GM18858 (cell line): ENCODE results near the gene PDCD7.
"Not testable (repeated sequence)": the region's sequence is repeated elsewhere in the genome, so short reads cannot be mapped to it uniquely, and the experiment has no call there.

ENCODE experiments used
- ATAC-seq: cut with Tn5 transposase; IDR thresholded peaks from one replicate; pipeline ENCODE4 v1.9.1; 2021; ENCODE audit not compliant: unreplicated experiment

Gene PDCD7

DNA sequence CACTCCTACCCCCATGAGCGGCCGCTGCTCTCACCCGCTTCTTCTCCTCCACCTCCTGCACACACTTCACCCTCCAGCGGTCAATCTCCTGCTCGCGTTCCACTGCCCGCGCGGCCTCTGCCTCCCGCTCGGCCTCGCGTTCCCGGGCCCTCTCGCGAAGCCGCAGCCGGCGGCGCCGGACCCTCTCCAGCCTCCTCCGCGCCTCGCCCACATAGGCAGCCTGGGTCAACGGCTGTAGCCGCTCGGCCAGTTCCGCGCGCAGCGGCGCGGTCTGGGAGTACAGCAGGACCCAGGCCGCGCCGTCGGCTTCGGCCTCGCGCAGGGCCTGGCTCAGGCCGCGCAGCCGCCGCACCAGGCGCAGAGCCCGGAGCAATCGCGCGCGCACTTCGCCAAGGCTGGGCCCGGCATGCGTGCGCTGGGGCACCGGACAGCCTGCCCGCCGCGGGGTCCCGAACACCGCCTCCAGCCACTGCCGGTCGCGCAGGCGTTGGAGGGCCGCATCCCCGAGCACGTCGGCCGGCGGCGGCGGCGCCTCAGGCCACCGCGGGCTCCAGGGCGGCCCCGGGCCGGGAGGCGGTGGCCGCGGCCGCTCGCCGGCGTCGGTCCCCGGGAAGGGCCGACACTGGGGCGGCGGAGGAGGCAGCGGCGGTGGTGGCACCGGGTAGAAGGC, 595 bp downstream of the PDCD7 start:
- peak; percentile 32 for ATAC-seq

DNA sequence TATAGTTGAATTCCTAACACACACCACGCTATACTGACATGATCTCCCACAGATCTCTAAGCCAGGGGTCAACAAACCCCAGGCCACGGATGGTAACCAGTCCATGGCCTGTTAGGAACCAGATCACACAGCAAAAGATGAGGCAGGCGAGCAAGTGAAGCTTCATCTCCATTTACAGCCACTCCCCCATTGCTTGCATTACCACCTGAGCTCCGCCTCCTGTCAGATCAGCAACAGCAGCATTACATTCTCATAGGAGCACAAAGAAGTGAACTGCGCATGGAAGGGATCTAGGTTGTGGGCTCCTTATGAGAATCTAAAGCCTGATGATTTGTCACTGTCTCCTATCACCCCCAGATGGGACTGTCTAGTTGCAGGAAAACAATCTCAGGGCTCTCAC, 2.7 kb downstream of the PDCD7 start:
- ATAC-seq: no peak

DNA sequence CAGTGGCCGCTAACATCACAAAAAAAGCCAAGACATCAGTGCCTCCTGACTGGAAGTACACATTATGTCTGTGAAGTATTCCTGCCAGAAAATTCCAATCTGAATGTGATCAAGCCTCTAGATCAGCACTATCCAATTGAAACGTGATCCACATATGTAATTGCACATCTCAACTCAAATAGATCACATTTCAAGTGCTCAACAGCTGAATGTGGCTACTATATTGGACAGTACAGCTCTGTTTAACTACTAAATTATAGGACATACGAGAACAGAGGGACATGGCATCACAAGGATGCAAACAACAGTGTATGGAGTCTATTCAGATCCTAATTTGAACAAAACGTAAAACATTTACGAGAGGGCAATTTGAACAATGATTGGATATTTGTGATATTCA, 18.1 kb downstream of the PDCD7 start:
- no peak for ATAC-seq

DNA sequence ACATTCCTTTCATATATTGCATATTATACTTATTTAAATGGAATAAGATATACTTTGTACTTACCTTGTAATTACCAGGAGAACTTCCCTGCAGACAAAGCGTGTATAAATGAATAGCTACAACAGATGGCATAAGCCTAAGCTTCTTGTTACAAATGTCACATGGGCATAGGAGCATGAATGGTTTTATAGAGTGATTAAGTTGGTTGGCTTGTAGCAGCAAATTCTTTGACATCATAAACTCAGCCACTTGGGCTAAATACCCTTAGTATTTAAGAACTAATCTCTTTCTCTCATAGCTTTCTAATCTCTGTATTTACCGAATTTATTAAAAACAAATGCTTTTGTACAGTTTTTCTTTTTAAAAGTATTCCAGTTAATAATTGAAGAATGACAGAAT, 18.5 kb downstream of the PDCD7 start, which contains the start of gene UBAP1L:
Gene UBAP1L (minus strand): TSS at position 115 of the 400 bp plus-strand sequence. CDS start 8,985 bp downstream, outside the sequence.
- ATAC-seq: no peak

DNA sequence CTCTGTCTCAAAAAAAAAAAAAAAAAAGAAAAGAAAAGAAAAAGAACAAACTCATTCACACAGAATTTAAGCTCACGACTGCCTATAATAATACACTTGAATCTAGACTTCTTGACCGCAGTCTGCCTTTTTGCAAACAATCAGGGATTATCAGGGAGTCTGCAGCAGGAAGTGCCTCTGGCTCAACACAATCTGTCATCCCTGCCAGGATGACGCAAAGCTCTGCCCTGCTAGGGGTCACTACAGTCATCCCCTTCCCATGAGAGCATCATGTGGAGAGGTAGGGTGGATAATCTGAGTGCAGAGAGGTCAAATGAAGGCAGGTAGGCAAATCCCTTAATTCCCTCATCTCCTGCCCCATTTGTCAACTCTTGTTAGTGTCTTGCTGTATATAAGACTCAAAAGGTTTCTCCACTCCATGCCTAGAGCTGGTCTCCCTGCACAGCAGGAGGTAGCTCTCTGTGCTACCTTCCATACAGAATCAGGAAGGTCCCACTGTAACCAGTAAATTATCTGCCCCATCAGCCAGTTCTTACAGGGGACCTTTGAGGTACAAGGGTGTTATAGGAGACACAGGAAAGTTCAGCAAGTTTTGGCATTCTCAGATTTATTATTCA, 22.8 kb downstream of the PDCD7 start:
- ATAC-seq: no peak

DNA sequence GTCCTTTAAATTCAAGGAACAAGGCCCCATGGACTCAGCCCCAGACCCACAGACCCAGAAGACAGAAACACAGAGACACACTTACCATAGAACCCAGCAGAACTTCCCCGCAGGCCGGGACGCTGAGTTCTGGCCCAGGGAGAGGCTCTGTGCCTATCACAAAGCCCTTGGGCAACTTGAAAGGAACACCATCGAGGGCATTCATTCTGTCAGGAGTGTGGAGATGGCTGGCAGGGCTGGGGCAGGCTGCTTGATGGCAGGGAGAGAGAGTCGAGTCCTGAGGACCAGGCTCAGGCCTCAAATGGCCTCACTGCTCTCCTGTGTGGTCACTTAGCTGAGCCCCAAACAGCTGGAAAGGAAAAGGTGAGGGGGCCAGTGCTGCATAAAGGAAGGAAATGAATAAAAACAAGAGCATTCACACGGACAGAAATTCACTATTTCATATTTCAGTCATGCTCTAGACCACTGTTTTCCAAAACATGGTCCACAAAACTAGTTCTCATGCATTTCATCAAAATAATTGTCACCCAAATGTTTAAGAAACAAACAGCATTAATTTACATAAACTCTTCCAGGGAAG, 27.5 kb downstream of the PDCD7 start:
- no peak for ATAC-seq

DNA sequence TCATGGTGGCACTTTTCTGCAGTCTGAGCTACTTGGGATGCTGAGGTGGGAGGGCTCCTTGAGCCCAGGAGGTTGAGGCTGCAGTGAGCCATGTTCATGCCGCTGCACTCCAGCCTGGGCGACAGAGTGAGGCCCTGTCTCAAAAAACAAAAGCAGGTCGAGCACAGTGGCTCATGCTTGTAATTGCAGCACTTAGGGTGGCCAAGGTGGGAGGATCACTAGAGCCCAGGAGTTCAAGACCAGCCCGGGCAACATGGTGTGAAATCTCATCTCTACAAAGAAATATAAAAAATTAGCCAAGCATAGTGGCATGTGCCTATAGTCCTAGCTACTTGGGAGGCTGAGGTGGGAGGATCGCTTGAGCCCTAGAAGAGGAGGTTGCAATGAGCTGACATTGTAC, 28.6 kb downstream of the PDCD7 start:
- no peak for ATAC-seq

DNA sequence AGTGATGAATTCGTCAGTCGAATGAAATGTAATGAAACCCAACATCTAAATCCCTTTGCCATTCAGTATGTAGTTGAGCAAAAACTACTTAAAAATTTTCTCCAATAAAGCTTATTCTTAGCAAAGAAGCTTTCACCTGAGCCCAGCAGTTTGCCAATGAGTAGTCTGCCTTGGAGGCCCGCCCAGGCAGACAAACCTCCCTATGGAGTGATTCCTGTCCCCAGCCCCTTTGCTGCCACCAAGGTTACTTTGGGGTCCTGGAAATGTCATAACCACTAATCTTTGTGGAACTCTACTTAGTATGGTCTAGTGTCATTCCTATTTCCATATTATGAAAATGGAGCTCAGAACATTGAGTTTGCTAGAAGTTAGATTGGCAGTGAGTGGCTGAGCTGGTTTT, 30.7 kb downstream of the PDCD7 start:
- no peak for ATAC-seq

DNA sequence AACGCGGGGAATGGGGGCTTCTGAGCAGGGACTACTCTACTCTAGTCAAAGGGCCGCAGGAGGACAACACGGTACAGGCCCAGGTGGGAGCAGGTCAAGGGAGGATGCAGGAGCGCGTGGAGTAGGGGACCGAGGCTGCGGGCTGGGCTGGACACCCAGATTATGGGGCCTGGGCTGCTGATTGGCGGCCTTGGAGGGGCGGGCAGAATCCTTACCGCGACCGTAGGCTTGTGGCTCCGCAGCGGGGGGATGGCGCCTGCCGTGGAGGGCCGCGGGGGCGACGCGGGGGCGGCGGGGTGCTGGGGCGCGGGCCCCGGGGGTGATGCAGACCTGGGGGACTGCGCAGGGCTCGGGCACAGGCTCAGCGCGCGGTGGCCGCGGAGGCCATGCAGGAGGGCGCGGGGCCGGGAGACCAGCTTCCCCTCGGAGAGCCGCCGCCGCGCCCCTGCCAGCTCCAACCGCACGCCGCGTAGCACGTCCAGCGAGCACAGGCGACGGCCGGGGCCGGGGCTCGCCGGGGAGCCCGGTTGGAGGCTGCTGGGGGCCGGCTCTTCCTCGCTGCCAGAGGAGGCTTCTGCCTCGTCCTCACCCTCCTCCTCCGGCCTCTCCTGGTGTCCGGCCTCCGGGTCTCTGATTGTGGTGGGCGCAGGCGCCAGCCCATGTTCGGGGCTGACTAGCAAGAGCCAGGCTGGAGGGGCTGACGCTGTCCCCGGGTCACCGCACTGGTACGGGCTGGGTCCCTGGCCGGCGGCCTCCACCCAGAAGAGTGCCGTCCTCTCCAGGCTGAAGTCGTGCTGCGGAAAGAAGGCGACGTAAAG, 31.5 kb downstream of the PDCD7 start:
- ATAC-seq: no peak

DNA sequence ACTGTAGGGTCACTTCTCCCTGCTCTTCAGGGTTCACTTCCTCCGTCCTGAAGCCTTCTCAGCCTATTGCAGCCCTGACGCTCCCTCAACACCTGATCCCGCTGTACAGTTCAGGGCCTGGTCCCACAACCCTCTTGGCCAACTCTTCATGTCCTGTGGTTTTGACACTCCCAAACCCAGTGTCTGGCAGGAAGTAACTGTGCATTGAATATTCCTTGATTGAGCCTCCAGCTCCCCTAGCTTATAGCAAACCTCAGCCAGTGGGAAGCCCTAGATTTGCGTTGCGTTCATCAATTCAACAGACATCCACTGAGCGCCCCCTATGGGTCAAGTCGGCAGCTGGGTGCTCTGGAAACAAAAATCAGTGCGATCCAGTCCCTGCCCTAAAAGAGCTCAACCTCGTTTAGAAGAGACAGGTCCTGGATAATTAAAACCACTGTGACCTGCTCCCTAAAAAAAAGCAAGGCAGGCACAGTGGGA, 32.2 kb downstream of the PDCD7 start:
- no peak for ATAC-seq

DNA sequence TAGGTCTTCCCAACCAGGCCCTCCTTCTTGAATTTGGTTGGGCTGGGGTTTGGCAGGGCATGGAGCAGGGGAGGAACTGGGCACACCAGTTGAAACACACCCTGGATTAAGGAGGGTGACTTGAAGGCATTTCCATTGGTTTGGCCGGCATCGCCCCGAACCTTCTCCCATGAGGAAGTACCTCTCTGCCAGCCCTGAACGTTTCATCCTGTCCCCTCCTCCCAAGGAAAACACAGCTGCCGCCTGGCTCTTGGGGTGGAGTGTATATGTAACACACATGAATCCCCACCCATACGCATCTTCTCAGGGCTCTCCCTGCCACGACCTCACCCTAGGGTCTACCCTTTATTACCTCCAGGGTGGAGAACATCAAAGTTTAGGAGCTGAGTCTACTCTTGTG, 33.2 kb downstream of the PDCD7 start:
- no peak for ATAC-seq

DNA sequence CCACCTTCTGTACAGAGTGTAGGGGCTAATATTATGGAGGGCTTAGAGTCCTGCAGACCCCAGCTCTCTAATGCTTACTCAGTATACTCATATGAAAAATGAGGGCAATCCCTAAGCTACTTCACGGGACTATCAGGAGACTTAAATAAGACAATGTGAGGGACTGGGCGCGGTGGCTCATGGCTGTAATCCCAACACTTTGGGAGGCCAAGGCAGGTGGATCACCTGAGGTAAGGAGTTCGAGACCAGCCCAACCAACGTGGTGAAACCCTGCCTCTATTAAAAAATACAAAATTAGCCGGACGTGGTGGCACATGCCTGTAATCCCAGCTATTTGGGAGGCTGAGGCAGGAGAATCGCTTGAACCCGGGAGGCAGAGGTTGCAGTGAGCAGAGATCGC, 33.8 kb downstream of the PDCD7 start:
- not testable (repeated sequence) for ATAC-seq

DNA sequence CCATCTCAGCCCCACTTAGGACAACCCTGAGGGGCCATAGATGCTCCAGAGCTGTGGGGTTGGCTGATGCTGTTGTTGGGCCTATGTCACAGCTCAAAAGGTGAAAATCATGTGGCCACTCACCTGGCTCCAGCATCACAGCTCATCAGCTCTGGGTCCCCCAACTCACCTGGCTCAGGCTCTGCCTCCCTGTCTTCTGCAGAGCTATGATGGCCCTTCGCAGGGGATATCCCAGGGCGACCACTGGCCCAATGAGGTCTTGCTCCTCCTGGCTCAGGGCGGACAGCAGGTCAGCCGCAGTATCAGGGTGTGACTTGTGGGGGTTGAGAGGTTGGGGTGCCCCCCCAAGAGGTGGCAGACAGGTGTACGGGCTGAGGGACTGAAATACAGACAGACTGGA, 34.3 kb downstream of the PDCD7 start:
- ATAC-seq: no peak

DNA sequence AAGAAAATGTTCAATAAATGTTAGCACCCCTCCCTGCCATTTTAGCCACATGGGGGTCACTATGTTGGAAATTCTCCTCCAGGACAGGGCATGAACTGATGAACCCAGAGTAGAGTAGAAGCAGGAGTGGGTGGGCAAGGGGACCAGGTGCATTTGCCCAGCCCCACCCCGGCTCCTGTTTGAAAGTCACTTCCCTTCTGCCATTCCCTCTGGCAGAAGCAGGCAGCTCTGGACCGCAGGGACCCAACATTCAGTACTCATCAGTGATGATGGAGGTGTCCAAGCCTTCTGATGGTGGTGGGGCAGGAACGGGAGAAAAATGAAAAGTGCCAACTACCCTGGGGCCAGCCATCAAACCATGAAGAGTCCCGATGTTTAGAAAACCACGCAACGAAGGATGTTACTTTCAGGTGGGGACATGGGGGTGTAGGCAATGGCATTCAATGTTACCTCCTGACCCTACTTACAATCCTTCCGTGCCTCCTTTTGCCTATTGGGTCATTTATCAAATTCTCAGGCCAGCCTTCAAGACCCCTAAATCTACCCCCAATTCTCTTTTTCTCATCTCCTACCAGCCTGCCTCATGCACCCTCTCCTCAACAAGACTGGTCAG, 35.9 kb downstream of the PDCD7 start:
- no peak for ATAC-seq

DNA sequence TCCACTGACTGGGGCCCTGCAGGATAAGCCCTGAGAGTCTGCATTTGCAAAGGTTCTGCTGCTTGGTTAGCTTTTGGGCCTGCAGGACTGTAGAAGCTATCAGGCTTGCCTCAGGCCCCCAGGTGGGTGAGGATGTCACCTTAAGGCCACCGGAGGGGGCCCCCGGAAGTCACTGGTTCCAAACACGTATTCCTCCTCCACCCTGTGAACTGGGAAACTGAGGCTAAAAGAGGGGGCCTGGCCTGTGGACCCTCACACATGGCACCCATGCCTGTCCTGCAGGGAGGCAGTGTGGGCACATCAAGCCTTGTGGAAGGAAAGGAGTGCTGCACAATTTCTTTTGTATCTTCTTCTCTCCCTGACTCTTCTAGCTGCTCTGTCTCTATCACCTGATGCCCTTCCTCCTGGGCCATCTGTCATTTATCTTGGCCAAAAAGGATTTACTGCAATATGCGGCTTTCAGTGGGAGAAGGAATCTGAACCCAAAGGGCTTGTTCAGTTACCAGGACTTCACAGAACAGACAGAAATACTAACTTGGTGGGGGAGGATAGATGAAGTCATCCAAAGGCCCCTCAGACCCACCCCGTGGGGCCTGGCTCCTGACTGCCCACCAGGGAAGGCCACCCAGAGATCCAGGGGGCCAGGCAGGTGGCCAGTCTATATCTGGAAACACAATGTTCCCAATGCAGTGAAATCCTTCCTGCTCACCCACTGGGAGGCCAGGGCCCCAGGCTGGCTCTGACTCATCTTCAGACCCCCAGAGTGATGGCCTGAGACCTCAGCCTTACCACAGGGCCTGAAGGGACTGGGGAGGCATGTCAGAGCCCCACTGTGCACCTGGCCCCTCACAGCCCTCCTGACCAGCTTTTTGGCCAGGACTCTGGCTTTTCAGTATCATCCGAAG, 36.9 kb downstream of the PDCD7 start:
- no peak for ATAC-seq

DNA sequence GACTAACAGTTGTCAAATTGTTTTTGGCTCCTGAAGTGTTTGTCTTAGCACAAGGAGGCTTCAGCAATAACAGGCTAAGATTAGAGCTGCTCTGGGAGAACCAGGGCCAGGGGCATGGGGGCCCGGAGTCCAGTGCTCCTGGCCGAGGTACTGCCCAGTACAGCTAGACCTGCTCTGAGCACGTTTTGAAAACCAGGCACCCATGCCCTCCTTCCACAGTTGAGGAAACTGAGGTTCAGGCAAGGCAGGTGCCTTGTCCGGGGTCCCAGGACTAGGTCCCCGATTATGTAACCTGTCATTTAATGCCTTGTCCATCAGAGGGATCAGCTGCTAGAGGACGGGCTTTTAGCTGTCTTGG, 37.9 kb downstream of the PDCD7 start:
- ATAC-seq: no peak

DNA sequence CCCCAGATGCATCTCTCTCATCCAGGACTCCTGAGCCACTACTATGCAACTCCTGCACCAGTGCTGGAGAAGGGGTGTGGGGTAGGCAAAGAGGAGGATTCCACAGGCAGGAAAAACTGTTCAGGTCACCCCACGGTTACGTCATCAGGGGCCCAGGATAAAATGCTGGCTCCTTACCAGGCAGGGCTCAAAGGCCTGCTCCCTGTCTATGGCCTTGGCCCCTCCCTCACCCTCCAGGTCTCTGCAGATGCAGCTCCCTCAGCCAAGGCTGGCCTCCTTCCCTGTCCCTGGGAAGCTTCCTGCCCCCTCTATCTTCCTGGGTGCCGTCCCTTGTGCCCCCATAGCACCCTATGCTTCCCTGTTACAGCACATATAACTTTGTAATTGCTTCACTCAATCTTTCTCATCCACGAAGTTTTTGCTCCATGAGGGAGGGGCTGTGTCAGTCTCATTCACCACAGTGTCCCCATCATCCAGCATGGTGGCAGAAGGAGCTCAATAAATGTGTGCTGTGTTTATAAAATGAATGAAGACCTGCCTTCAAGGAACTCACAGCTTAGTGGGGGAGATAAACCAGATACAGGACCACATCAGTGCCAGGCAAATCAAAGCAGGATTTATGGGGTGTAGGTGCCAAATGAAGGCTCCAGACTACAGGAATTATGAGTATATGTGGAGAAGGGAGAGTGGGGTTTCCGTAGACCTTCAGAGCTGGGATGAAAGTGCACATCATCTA, 38.4 kb downstream of the PDCD7 start:
- no peak for ATAC-seq

DNA sequence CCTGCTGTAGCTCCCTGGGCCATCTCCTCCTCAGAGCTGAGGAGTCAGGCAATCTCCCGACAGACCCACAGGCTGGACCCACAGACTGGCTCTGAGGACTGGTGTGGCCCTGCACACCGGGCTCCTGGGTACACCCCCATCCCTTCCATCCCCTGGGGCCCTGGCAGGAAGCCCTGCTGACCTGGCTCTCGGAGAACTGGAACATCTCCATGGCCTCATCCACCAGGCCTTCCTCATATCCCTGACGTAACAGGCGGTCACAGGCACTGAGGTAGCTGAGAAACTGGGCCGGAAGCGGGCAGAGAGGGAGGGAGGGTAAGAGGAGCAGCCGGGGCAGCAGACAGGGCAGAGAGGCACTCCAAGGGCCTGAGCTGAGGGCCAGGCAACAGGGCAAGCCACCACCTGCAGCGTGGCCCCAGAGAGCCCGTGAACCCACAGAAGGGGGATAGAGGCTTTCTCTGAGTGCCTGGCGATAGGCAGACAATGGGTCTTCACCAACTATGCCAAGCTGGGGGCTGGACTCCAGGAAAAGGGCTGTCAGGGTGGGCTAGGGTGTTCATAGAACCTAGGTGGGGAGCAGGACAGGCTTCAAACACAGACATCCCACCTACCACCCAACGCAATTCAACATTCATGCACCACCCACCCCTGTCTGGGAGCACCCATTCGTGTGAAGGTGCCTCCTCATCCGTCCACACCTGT, 39.2 kb downstream of the PDCD7 start:
- ATAC-seq: no peak

DNA sequence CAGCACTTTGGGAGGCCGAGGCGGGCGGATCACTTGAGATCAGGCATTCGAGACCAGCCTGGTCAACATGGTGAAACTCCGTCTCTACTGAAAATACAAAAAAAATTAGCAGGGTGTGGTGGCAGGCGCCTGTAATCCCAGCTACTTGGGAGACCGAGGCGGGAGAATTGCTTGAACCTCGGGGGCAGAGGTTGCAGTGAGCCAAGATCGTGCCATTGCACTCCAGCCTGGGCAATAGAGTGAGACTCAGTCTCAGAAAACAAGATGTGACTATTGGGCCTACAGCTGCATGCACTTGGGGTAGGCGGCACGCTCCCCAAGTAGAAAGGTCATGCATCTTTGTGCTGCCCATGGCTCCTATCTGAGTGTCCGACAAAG, 39.8 kb downstream of the PDCD7 start:
- not testable (repeated sequence) for ATAC-seq
